Activated CD8-positive, alpha-beta memory T cell treated with anti-CD3 and anti-CD28 coated beads, Interleukin-2, amount 50 U/mL, for 24 hours (primary cell): Measurements from ENCODE around the gene KRT16.
"Not testable (repeated sequence)": the region's sequence is repeated elsewhere in the genome, so short reads cannot be mapped to it uniquely, and the experiment has no call there.

Experiments used
- DNase-seq: peaks from one replicate; pipeline ENCODE4 v3.0.0-alpha.2; 2020; ENCODE audit errors: extremely low read depth

The KRT16 gene

GRCh38 chr17:41628073-41628370, 15.5 kb upstream of the KRT16 start:
- DNase-seq, result not testable (repeated sequence)

- no peak for DNase-seq
Observed at GRCh38 chr17:41627316-41628072, 14.9 kb upstream of the KRT16 start.

GRCh38 chr17:41626914-41627295, 14.3 kb upstream of the KRT16 start:
- DNase-seq, result not testable (repeated sequence)

- DNase-seq, result not testable (repeated sequence)
Observed at GRCh38 chr17:41626028-41626913, 13.7 kb upstream of the KRT16 start.

- no peak for DNase-seq
Observed at GRCh38 chr17:41625602-41626001, 13.0 kb upstream of the KRT16 start.

- no peak for DNase-seq
Observed at GRCh38 chr17:41624208-41625101, 11.9 kb upstream of the KRT16 start, which contains the start of gene KRT17. KRT17 (minus strand) TSS chr17:41624575; CDS start chr17:41624509, 66 bp downstream.

- DNase-seq, result not testable (repeated sequence)
Observed at GRCh38 chr17:41623184-41623861, 10.8 kb upstream of the KRT16 start.

- not testable (repeated sequence) for DNase-seq
Observed at GRCh38 chr17:41622340-41623183, 10.0 kb upstream of the KRT16 start.

- no peak for DNase-seq
Observed at GRCh38 chr17:41621916-41622315, 9.3 kb upstream of the KRT16 start.

GRCh38 chr17:41621435-41621817, 8.9 kb upstream of the KRT16 start:
- not testable (repeated sequence) for DNase-seq

- DNase-seq, result no peak
Observed at GRCh38 chr17:41620583-41621434, 8.2 kb upstream of the KRT16 start.

- not testable (repeated sequence) for DNase-seq
Observed at GRCh38 chr17:41619927-41620582, 7.5 kb upstream of the KRT16 start.

- DNase-seq, result no peak
Observed at GRCh38 chr17:41619036-41619926, 6.7 kb upstream of the KRT16 start.

- DNase-seq, result no peak
Observed at GRCh38 chr17:41618341-41619035, 5.9 kb upstream of the KRT16 start.

- no peak for DNase-seq
Observed at GRCh38 chr17:41617698-41618097, 5.1 kb upstream of the KRT16 start.

GRCh38 chr17:41617136-41617535, 4.6 kb upstream of the KRT16 start:
- DNase-seq, result no peak

- not testable (repeated sequence) for DNase-seq
Observed at GRCh38 chr17:41616486-41616885, 3.9 kb upstream of the KRT16 start.
